Right ventricle myocardium superior (tissue), 1 donor: ENCODE data around the gene NME9. TPM values are rescaled to one million over a fixed set of nuclear protein-coding genes. Genes with fewer than 3 reads are reported as not detected.

ENCODE experiments used
- ATAC-seq: fragments of 200-7000 bp; cut with Tn5 transposase; one replicate; pipeline ENCODE4 v1.9.1; 2020; ENCODE audit warnings: mild to moderate bottlenecking; ENCODE audit not compliant: poor library complexity
- DNase-seq: peaks from one replicate; pipeline ENCODE4 v3.0.0-alpha.2; 2020
- intact Hi-C: fragments of 100-400 bp; cut with DNase I; formaldehyde crosslinking; loops from one replicate; pipeline ENCODE4 v1.11.2; 2022
- total RNA-seq: library from RNA; stranded (reverse); fragmentation: NEBNext Ultra II Directional; extraction: Animal tissue kit (Norgen Biotek cat#: 25700); gene quantifications from one replicate; pipeline ENCODE4 v1.2.1, GENCODE V29; 2021
- donor health status: DM: no; HTN: yes; CAD: no; lungs with severe emphysema.

Gene NME9
- total RNA-seq, 1 donor from 2014 or later: not detected

- intact Hi-C loops: no loop called here
Observed at GRCh38 chr3:138344754-138345153, 15.1 kb upstream of the NME9 start.

DNA sequence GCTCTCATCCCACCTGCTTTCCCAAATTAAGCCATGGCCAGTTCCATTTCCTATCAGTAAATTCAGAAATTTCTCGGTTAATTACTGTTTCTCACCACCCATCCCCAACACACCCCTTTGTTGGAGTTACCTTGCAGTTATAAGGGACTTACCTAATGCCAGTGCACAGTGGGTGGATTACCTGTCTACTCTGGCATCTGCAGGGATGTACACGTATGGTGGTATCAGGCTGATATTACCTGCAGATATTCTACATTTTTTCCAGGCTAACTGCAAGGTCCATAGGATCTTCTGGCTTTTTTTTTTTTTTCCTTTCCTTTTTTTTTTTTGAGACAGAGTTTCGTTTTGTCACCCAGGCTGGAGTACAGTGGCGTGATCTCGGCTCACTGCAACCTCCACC lies 10.9 kb upstream of the NME9 start:
- ATAC-seq: no peak
- DNase-seq: no peak
- intact Hi-C loops: no loop called here

More at GRCh38 chr3:138344754-138345153, 15.1 kb upstream of the NME9 start:
- ATAC-seq (no peak), DNase-seq (no peak)

GRCh38 chr3:138338811-138339210 lies 9.2 kb upstream of the NME9 start:
- DNase-seq (no peak), ATAC-seq (peak; percentile 64)
- intact Hi-C loops: no loop called here

DNA sequence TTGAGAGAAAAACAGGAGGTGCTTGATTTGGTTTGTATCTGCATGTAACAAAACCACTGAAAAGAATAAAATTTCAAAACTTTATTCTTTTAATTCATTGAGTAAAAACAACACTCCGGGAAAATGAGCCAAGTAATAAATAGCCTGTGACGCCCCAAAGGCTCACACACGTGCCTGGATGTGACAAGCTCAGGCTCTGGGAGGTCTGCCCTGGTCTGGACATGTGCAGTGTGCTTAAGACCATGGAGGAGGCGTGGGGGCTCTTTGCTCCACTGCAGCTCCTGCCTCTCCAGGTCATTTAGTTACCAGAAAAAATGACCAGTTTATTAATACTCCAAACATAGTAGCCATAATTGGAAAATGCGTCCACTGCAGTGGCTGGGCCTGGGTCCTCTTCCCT lies 8.6 kb upstream of the NME9 start:
- ATAC-seq (peak; percentile 71), DNase-seq (no peak)
- intact Hi-C loops: no loop called here

GRCh38 chr3:138336454-138336999 lies 6.9 kb upstream of the NME9 start:
- intact Hi-C loops: no loop called here
- ATAC-seq: no peak

GRCh38 chr3:138334608-138335007 lies 5.0 kb upstream of the NME9 start:
- no peak for DNase-seq
- intact Hi-C loops: loop anchor here (5.0 kb wide), 2 partner anchors 68 to 83 kb away; no protein-coding TSS in a partner anchor
- no peak for ATAC-seq

More at GRCh38 chr3:138336454-138336999, 6.9 kb upstream of the NME9 start:
- no peak for DNase-seq

DNA sequence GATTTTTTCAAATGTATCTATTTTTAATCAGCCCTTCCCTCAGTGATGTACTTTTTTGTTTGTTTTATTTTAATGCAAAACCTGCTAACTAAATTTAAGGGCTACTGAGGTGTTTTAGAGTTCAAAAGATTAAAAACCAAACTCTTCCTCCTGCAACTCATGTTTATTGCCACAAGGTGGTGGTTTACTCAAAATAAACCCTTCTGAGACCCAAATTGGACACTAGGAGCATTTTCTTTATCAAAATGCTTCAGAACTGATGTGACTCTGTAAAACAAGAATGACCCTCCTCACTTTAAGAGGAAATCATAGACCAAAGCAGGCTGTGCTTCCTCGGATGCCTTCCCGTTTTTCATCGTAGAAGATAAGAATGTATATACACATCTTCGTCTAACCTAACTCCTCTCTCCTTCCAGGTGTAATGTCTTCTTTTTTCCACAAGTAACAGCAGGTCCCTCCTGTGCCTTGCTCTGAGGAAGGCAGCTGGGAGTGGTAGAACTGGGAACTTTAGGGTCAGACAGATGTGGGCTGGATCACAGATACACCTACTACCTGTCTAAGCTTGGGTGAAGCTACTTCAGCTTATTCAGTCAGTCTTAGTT lies 2.9 kb upstream of the NME9 start:
- intact Hi-C loops: loop anchor here (5.0 kb wide), 2 partner anchors 70 to 85 kb away; no protein-coding TSS in a partner anchor
- no peak for ATAC-seq
- DNase-seq: no peak

DNA sequence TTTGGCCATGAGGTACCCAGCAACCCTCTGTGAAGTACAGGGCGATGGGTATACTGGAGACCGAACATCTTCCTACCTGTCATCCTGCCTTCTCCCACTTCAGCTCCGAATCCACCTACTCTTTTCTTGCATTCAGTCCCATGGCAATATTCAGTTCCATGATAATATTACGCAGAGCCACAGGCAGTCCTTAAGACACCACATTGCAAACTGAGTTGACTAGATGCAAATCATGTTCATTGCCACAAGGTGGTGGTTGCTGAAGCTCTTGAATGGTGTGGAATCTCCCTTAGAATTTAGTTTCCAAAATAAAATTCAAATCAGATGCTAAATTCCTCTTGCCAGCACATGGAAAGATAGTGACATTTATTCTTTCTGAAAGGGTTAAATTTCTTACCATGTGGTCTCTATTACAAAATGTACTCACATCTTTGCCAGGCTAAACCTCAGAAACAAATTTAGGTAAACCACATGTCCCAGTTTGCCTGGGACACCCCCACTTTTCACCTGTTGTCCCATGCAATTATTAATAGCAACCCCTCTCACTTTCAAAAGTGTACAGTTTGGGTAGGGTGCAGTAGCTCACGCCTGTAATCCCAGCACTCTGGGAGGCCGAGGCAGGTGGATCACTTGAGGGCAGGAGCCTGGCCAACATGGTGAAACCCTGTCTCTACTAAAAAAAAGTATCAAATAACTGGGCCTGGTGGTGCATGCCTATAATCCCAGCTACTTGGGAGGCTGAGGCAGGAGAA lies 1.7 kb upstream of the NME9 start:
- ATAC-seq: no peak
- intact Hi-C loops: loop anchor here (5.0 kb wide), 2 partner anchors 71 to 86 kb away; no protein-coding TSS in a partner anchor
- DNase-seq: no peak

GRCh38 chr3:138329984-138330293 lies 288 bp upstream of the NME9 start:
- intact Hi-C loops: loop anchor here (5.0 kb wide), 2 partner anchors 72 to 87 kb away; no protein-coding TSS in a partner anchor
- no peak for ATAC-seq
- DNase-seq: no peak

- DNase-seq: no peak
- intact Hi-C loops: no loop called here
- ATAC-seq: no peak
Observed at GRCh38 chr3:138328341-138328740, 1.3 kb downstream of the NME9 start.

DNA sequence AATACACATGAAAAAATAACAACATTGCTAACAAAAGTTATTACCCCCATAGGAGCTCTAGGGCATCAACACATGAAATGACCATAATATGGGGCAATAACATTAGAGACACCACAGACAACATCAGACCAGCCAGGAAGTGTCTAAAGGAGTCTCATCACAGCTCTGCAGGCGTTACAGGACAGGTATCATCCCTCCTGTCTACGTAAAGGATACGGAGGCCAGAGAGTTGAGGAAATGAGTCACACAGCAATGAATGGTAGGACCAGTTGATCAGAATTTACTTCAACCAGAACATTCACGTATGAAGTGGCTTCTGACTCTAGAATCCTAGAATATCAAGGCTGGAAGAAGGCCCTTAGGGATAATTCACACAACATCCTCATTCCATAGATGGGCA lies 1.8 kb downstream of the NME9 start:
- DNase-seq: no peak
- ATAC-seq: no peak
- intact Hi-C loops: no loop called here

DNA sequence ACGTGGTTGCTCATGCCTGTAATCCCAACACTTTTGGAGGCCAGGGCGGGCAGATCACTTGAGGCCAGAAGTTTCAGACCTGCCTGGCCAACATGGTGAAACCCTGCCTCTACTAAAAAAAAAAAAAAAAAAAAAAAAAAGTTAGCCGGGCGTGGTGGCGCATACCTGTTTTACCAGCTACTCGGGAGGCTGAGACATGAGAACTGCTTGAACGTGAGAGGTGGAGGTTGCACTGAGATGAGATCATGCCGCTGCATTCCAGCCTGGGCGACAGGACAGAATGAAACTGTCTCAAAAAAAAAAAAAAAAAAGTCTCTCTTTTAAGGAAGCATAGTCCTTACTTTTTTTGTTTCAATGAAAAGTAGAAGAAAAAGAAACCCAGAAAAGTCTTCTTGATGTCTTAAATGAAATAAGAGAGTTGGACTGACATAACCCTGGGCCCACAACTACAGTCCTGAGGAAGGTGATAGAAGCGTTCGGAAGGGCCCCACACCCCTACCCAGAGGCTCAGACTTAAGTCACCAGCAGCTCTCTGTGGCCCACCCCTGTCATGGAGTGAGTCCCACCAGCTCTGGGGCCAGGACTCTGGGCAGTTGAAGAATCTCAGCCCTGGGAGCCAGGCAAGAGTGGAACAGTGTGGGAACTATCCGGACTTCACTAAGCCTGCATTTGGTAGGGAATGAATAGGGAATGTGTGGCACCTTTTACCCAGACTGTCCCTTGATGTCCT lies 2.6 kb downstream of the NME9 start:
- no peak for ATAC-seq
- intact Hi-C loops: no loop called here
- DNase-seq: no peak

- DNase-seq (no peak), ATAC-seq (no peak)
- intact Hi-C loops: no loop called here
Observed at GRCh38 chr3:138325990-138326389, 3.7 kb downstream of the NME9 start.

- intact Hi-C loops: no loop called here
Observed at GRCh38 chr3:138323971-138324370, 5.7 kb downstream of the NME9 start.

DNA sequence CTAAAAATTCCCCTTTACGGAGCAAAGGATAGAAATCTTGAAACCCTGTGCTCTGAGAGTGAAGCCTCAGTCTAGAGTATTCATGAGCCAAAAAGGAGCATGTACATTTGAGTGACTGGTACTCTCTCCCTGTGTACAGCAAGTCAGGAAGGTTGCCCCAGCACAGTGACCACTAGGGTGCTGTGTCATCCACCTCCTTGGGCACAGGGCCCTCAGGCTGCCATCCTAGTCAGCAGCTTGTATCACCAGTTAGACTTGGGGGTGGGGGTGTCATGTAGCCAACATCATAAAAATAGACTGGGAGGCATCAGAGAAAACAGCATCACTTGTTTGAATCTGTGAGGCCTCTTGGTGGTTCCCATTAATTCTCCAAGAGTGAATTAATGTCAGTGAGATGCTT lies 12.0 kb downstream of the NME9 start:
- intact Hi-C loops: no loop called here
- DNase-seq (no peak), ATAC-seq (no peak)

More at GRCh38 chr3:138323971-138324370, 5.7 kb downstream of the NME9 start:
- DNase-seq (no peak), ATAC-seq (no peak)

GRCh38 chr3:138314751-138315150 lies 14.9 kb downstream of the NME9 start:
- ATAC-seq: no peak
- intact Hi-C loops: no loop called here
- DNase-seq: no peak

- intact Hi-C loops: no loop called here
- no peak for ATAC-seq
- DNase-seq: no peak
Observed at GRCh38 chr3:138310494-138310893, 19.2 kb downstream of the NME9 start.

DNA sequence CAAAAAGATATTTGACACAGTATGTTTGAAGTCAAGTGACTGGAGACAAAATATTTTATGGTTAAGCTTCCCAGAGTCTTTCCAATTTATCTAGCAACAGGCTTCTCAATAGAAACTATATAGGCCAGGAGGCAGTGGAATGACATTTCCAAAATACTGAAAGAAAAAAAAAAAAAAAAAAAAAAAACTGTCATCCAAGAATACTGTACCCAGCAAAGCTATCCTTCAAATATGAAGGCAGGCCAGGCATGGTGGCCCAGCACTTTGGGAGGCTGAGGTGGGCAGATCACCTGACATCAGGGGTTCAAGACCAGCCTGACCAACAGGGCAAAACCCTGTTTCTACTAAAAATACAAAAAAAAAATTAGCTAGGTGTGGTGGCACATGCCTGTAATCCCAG lies 20.9 kb downstream of the NME9 start:
- no peak for ATAC-seq
- no peak for DNase-seq
- intact Hi-C loops: no loop called here

GRCh38 chr3:138307899-138308298 lies 21.8 kb downstream of the NME9 start:
- DNase-seq (no peak), ATAC-seq (no peak)
- intact Hi-C loops: no loop called here
